GM19025 (cell line): ENCODE data around the gene C16orf74.

Experiments
- ATAC-seq: cut with Tn5 transposase; IDR thresholded peaks from one replicate; pipeline ENCODE4 v1.9.1; 2021; ENCODE audit warnings: mild to moderate bottlenecking, low read depth, moderate library complexity; ENCODE audit not compliant: unreplicated experiment

C16orf74 gene

GRCh38 chr16:85660843-85661739, 89.8 kb downstream of the C16orf74 start:
- no peak for ATAC-seq

GRCh38 chr16:85659805-85660511, 90.9 kb downstream of the C16orf74 start:
- no peak for ATAC-seq

GRCh38 chr16:85659336-85659735, 91.6 kb downstream of the C16orf74 start:
- ATAC-seq = no peak

GRCh38 chr16:85658504-85659326, 92.2 kb downstream of the C16orf74 start:
- no peak for ATAC-seq

GRCh38 chr16:85657996-85658395, 92.9 kb downstream of the C16orf74 start:
- ATAC-seq = no peak
